Brain microvascular endothelial cell (primary cell): ENCODE data around the gene JAG1.

ENCODE experiments used
- DNase-seq: peaks from one replicate; pipeline ENCODE4 v3.0.0-alpha.2; 2020
- H3K27ac ChIP-seq: fragments of 250-450 bp; sonication (Bioruptor Pico); 2 replicates; pipeline ENCODE4 v1.5.1; 2020; ENCODE audit warnings: mild to moderate bottlenecking, moderate library complexity
- H3K27me3 ChIP-seq: fragments of 250-450 bp; sonication (Bioruptor Pico); replicated peaks from 2 replicates; pipeline ENCODE4 v1.5.1; 2020; ENCODE audit warnings: mild to moderate bottlenecking
- H3K36me3 ChIP-seq: fragments of 250-450 bp; sonication (Bioruptor Pico); replicated peaks from 2 replicates; pipeline ENCODE4 v1.5.1; 2020; ENCODE audit warnings: mild to moderate bottlenecking
- H3K4me3 ChIP-seq: 2 replicates; pipeline ENCODE4 v1.5.1; 2011; ENCODE audit warnings: low read depth, mild to moderate bottlenecking, control low read depth, low read length, moderate library complexity
- in situ Hi-C: cut with HindIII; loops from 2 replicates; pipeline ENCODE4 v1.10.0; 2017; ENCODE audit warnings: low sequenced_read_pairs, low pct_ligation_motif_present
- TF ChIP-seq, protein P1 (sequence below): IDR thresholded peaks from 2 replicates; pipeline ENCODE4 v1.5.1; 2011; ENCODE audit warnings: low read depth, mild to moderate bottlenecking, moderate library complexity, low read length, control low read depth, inconsistent platforms; ENCODE audit errors: missing control alignments

The JAG1 gene

DNA sequence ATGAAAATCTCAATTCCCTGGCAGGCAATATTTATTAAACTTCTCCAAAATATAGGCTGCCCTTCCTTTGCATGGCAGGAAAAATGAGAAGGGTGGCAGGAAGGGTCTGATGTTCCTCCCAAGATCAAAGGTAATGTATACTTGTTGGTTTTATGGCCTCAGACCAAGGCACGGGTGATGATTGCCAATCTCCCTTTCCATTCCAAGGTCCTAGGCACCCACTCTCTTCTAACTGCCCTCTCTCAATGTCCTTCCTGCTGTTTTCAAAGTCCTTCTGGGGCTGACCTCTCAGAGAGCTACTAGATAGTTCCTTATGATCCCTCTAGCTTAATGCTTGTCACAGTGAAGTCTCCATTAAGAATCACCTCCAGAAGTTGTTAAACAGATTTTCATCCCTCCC is 15.6 kb upstream of the JAG1 start:
- Histone ChIP-seq H3K27ac (no peak overlapping the region), H3K27me3 (no peaks in the 10 kb centered on the region), H3K4me3 (no peak overlapping the region), H3K36me3 (no peaks in the 10 kb centered on the region)
- TF ChIP-seq, protein P1, sequence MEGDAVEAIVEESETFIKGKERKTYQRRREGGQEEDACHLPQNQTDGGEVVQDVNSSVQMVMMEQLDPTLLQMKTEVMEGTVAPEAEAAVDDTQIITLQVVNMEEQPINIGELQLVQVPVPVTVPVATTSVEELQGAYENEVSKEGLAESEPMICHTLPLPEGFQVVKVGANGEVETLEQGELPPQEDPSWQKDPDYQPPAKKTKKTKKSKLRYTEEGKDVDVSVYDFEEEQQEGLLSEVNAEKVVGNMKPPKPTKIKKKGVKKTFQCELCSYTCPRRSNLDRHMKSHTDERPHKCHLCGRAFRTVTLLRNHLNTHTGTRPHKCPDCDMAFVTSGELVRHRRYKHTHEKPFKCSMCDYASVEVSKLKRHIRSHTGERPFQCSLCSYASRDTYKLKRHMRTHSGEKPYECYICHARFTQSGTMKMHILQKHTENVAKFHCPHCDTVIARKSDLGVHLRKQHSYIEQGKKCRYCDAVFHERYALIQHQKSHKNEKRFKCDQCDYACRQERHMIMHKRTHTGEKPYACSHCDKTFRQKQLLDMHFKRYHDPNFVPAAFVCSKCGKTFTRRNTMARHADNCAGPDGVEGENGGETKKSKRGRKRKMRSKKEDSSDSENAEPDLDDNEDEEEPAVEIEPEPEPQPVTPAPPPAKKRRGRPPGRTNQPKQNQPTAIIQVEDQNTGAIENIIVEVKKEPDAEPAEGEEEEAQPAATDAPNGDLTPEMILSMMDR, result no peak
- in situ Hi-C loops, result no loop called here
- no peak for DNase-seq

DNA sequence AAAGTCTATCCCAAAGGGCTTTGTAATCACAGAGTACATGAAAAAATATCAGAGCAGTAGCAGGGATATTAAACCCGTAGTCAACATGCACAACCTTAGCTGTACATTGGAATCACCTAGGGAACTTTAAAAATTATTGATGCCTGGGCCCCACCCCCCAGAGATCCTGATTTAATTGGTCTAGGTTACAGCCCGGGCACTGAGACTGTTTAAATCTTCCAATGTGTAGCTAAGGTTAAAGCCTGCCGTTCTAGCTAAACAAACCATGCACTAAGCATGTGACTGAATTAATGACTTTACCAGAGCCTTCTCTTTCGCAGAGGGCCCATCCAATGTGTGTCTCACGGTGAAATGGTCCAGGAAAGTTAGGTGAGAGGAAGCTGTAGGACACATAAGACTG is 14.1 kb upstream of the JAG1 start:
- H3K4me3 ChIP-seq, result no peak overlapping the region
- in situ Hi-C loops, result no loop called here
- no peak for DNase-seq
- H3K27me3 ChIP-seq, result no peaks in the 10 kb centered on the region
- no peaks in the 10 kb centered on the region for H3K36me3 ChIP-seq
- TF ChIP-seq, protein P1, result no peak
- no peak overlapping the region for H3K27ac ChIP-seq

DNA sequence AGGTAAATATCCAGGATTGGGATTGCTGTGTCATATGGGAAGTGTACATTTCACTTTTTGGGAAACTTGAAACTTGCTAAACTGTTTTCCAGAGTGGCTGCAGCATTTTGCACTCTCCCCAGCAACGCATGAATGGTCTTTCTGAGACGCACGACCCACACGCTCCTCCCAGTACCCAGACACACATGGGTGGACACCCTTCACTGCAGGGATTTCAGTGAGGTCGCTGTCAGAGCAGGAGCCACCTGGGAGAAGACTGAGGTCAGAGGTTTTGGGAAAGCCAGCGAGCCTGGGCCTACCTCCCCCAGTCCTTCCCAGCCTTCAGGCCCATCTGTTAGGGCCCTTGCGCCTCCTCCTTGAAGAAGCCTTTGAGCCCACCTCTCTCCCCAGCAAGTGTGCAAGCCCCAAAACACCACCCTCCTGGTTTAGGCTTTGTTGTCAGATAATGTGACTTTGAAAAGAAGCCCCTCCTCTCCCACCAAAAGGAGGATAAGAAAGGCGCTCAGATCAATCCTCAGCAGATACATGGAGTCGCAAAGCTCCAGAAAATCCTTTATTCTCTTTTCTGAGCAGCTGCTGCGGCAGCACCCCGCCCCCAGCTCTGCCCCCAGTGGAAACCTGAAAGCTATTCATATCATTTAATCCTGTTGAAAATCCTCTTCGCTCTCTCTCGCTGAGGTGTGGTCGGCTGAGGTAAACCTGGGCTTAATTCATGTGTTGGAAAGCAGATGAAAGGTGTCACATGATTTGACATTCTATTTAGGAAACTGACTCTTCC is 12.7 kb upstream of the JAG1 start:
- Histone ChIP-seq H3K27me3 (no peaks in the 10 kb centered on the region), H3K4me3 (no peak overlapping the region), H3K27ac (no peak overlapping the region), H3K36me3 (no peaks in the 10 kb centered on the region)
- DNase-seq, result no peak
- in situ Hi-C loops, result no loop called here
- TF ChIP-seq, protein P1, result no peak

DNA sequence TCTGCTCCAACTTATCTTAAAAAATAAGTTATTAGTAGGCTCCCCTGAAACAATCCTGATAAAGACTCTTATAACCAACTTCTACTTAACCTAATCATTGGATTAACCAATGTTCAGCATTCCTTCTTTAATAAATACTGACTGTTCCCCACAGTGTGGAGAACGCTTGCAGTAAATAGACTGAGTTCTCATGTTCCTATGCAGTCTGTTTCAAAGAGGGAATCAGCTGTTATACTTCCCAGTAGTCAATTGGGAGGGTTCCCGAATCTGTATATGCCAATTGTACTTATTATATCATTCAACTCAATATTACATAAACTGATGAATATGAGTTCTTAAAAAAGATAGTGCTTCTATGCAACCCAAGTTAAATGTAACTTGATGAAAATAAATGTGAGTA is 9.7 kb upstream of the JAG1 start:
- no peak for DNase-seq
- Histone ChIP-seq H3K27me3 (no peaks in the 10 kb centered on the region), H3K36me3 (no peaks in the 10 kb centered on the region), H3K27ac (no peak overlapping the region), H3K4me3 (no peak overlapping the region)
- in situ Hi-C loops, result no loop called here
- TF ChIP-seq, protein P1, result no peak

DNA sequence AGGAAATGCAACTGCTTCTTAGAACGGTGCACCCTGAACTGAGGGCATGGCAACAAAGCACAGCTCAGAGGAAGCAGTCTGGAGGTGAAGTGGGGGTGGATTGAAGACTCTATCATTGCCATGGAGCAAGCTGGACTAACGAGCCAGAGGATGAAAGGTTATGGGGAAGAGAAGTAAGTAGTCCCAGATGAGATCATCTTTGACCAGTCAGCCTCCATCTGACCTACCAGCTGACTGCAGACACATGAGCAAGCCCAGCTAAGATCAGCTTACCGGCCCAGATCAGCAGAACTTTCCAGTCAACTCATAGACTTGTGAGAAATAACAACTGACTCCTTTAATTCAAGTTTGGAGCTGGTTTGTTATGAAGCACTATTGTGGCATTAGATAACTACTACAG is 9.1 kb upstream of the JAG1 start:
- DNase-seq, result peak; percentile 38
- no peaks in the 10 kb centered on the region for H3K36me3 ChIP-seq
- H3K4me3 ChIP-seq, result no peak overlapping the region
- H3K27me3 ChIP-seq, result no peaks in the 10 kb centered on the region
- no peak overlapping the region for H3K27ac ChIP-seq
- TF ChIP-seq, protein P1, result no peak
- in situ Hi-C loops, result no loop called here

DNA sequence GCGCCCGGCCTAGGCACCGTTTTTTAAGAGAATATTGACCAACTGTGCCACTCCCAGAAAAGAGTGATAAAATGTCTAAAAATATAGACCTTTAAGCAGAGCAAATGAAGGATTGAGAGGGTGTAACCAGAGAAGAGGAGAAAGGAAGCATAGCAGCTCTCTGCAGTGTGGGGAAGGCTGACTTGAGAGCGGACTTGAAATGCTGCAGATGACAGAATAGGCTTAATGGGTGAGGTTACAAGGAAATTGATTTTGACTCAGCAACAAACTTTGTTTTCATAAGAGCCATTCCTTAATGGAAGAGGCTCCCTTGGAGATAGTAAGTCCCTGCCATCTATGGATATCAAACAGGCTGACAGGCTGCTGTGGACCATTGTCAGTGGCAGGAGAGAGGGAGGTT is 7.7 kb upstream of the JAG1 start:
- no peak for DNase-seq
- Histone ChIP-seq H3K27me3 (no peaks in the 10 kb centered on the region), H3K27ac (no peak overlapping the region), H3K4me3 (no peak overlapping the region), H3K36me3 (no peaks in the 10 kb centered on the region)
- TF ChIP-seq, protein P1, result no peak
- in situ Hi-C loops, result no loop called here
